Type B pancreatic cell (in vitro differentiated cells): ENCODE data around the gene CLASP1. TPM values are rescaled to one million over a fixed set of nuclear protein-coding genes. Genes with fewer than 3 reads are reported as not detected.

Experiments used
- DNase-seq: peaks from one replicate; pipeline ENCODE4 v3.0.0; 2021; ENCODE audit warnings: mixed read lengths; ENCODE audit not compliant: unreplicated experiment; ENCODE audit errors: extremely low spot score
- H3K27ac Mint-ChIP-seq: 2 replicates; pipeline ENCODE4 v1.8.0; 2021; ENCODE audit warnings: mild to moderate bottlenecking, mixed read lengths
- H3K27me3 Mint-ChIP-seq: 2 replicates; pipeline ENCODE4 v1.8.0; 2021; ENCODE audit warnings: mixed read lengths
- H3K36me3 Mint-ChIP-seq: 2 replicates; pipeline ENCODE4 v1.8.0; 2021; ENCODE audit warnings: mixed read lengths
- H3K4me1 Mint-ChIP-seq: one replicate; pipeline ENCODE4 v1.8.0; 2021; ENCODE audit warnings: mixed read lengths; ENCODE audit not compliant: unreplicated experiment
- H3K4me3 Mint-ChIP-seq: 2 replicates; pipeline ENCODE4 v1.8.0; 2021; ENCODE audit warnings: mild to moderate bottlenecking, mixed read lengths
- H3K9me3 Mint-ChIP-seq: 2 replicates; pipeline ENCODE4 v1.8.0; 2021; ENCODE audit warnings: mixed read lengths
- CTCF ChIP-seq: fragments of 200-600 bp; sonication (generic); conservative IDR thresholded peaks from 2 replicates; pipeline ENCODE4 v1.5.0; 2021; ENCODE audit warnings: antibody characterized with exemption, mild to moderate bottlenecking
- total RNA-seq: library from RNA; stranded (reverse); gene quantifications from 2 replicates; pipeline ENCODE4 v1.2.1, GENCODE V29; 2021; ENCODE audit warnings: low replicate concordance

The CLASP1 gene
- total RNA-seq, 1 donor from 2014 or later: 74.6 TPM

- Mint-ChIP-seq H3K4me3 (no peak overlapping the region), H3K36me3 (peaks cover 12% of the 10 kb centered on the region), H3K9me3 (no peaks in the 10 kb centered on the region), H3K27ac (no peak overlapping the region), H3K4me1 (peaks cover 22% of the 10 kb centered on the region), H3K27me3 (no peaks in the 10 kb centered on the region)
- no peak for DNase-seq
- TF ChIP-seq CTCF: no peak
Observed at GRCh38 chr2:121575800-121576199, 73.5 kb downstream of the CLASP1 start.

GRCh38 chr2:121570667-121571055 lies 78.6 kb downstream of the CLASP1 start:
- no peak overlapping the region for H3K4me3 Mint-ChIP-seq
- no peak for DNase-seq
- peaks cover 50% of the 10 kb centered on the region for H3K4me1 Mint-ChIP-seq
- TF ChIP-seq CTCF: no peak
- no peaks in the 10 kb centered on the region for H3K9me3 Mint-ChIP-seq
- H3K27me3 Mint-ChIP-seq: no peaks in the 10 kb centered on the region
- H3K36me3 Mint-ChIP-seq: peaks cover 9% of the 10 kb centered on the region
- H3K27ac Mint-ChIP-seq: no peak overlapping the region

- Mint-ChIP-seq H3K9me3 (no peaks in the 10 kb centered on the region), H3K4me1 (peaks cover 51% of the 10 kb centered on the region), H3K36me3 (peaks cover 5% of the 10 kb centered on the region), H3K27ac (no peak overlapping the region), H3K27me3 (no peaks in the 10 kb centered on the region), H3K4me3 (no peak overlapping the region)
- no peak for TF ChIP-seq CTCF
- no peak for DNase-seq
Observed at GRCh38 chr2:121570036-121570666, 79.1 kb downstream of the CLASP1 start.

GRCh38 chr2:121567957-121568409 lies 81.3 kb downstream of the CLASP1 start:
- Mint-ChIP-seq H3K36me3 (peaks cover 7% of the 10 kb centered on the region), H3K9me3 (no peaks in the 10 kb centered on the region), H3K27ac (no peak overlapping the region), H3K27me3 (no peaks in the 10 kb centered on the region), H3K4me3 (no peak overlapping the region), H3K4me1 (peaks cover 64% of the 10 kb centered on the region)
- no peak for DNase-seq
- TF ChIP-seq CTCF: no peak

GRCh38 chr2:121567452-121567851 lies 81.8 kb downstream of the CLASP1 start:
- Mint-ChIP-seq H3K27me3 (no peaks in the 10 kb centered on the region), H3K4me3 (no peak overlapping the region), H3K27ac (no peak overlapping the region), H3K4me1 (peaks cover 64% of the 10 kb centered on the region), H3K36me3 (peaks cover 7% of the 10 kb centered on the region), H3K9me3 (no peaks in the 10 kb centered on the region)
- no peak for TF ChIP-seq CTCF
- no peak for DNase-seq
